GM19239 (cell line): ENCODE results near the gene CHADL.

Experiments used
- DNase-seq: peaks from one replicate; pipeline ENCODE4 v3.0.0; 2011; ENCODE audit warnings: low spot score; ENCODE audit not compliant: insufficient read length
- FAIRE-seq: peaks from 2 replicates; lab custom pipeline; 2011; peaks lifted over from hg19 to GRCh38; lab: Jason Lieb, UNC

CHADL gene

DNA sequence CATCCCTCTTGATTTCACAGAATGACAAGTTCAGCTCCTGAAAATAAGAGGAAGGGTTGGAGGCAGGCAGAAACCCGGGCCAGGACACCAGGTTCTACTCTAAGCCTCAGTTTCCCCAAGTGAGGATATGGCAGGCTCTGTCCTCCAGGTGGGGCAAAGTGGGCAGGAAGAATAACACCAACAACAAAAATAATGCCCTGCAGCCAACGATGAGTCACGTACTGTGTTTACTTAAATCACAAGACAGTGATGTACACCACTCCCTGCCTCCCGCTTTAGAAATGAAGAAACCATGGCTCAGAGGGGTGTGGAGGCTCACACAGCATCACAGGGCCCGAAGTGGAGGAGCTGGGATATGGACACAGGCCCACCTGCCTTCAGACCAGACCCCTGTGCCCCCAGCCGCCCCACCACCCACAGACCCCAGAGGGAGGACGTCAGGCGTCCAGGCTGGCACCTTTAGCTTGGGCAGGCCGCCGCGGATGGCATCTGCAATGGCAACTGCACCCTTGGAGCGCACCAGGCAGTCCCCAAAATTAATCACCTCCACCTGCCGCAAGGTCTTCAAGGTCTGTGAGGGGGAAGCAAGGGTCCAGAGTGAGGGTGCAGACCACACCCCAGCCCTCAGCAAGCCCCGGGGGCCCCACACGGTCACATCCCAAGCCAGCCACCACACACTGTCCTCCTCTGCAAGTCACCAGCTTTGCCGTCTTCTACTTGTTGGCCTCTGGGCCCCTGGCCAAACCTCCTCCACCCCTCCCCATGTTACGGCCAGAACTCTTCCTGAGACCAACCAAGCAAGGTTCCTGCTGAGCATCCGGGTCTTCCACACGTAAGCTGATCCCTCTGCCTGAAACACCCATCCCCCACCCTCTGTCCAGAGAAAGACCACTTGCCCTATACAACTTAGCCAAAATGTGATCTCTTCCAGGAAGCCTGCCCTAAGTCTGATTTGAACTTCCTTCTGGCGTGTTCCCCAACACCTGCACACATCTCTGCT is 15.8 kb upstream of the CHADL start:
- DNase-seq (no peak), FAIRE-seq (no peak)

DNA sequence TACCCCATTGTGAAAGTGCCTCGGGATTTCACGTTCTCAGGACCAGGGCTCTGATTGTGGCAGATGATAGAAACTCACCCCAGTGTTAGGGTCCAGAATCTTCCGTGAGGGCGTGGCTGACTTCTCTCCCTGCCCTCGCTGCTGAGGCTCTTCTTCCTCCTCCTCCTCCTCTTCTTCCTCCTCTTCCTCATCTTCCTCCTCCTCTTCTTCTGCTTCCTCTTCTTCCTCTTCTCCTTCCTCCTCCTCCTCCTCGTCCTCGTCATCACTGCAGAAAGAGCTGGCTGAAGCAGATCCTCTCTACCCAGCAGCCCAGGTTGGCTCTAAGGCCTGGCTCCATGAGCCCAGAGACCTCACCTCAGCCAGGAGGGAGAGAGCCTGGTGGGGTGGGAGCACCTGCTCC is 13.5 kb upstream of the CHADL start:
- DNase-seq (no peak), FAIRE-seq (no peak)

DNA sequence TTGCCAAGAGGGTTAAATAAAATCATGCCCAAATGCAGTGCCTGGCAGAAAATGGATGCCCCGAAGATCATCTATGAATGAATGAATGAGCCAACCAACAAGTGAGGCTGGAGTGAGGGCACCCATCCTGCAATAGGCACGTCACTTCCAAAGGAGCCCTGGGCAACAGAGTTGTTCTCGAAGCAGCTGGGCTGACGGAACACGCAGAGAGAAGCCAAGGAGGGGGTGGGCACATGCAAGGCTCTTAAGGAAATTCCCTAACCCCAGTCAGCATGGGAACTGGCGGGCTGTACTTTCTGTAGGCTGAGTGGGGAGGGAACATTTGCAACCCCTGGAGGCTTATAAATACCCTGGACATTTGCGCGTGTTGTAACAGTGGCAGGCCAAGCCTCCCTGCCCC is 11.6 kb upstream of the CHADL start:
- no peak for DNase-seq
- FAIRE-seq, result no peak

DNA sequence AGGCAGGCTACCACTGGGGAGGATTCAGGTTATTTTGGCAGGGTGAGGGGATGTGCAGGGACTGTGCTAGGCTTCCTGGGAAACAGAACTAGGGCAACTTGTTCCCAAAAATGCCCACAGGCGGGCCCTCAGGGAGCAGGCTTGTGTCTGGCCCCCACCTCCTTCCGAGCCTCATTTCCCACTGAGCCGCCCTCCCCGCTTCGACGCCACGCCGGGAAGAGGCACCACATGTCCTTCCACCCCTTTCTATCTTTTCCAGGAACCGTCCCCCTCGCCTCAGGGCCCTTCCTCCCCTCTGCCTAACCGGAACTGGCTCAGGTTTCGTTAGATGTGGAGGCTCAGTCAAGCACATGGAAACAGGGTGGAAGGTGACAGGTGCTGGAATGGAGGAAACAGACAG is 9.4 kb upstream of the CHADL start:
- DNase-seq, result no peak
- FAIRE-seq, result no peak

DNA sequence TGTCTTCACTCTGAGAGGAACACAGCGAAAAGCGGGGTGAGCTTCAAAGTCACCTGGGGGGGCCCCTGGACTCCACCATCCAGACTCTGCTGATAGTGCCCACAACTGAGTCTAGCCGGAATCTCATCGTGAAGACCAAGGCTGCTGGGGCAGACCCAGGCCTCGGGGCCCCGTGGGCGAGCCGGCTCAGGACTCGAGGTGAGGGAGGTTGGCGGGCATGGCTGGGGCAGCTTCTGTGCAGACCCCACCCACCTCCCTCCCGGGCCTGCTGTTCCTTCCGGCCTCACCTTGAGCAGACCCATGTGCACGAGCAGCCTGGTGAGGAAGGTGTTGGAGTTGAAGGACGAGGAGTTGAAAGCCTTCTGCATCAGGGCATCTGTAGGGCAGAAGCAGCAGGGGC is 8.7 kb upstream of the CHADL start:
- DNase-seq (no peak), FAIRE-seq (no peak)

DNA sequence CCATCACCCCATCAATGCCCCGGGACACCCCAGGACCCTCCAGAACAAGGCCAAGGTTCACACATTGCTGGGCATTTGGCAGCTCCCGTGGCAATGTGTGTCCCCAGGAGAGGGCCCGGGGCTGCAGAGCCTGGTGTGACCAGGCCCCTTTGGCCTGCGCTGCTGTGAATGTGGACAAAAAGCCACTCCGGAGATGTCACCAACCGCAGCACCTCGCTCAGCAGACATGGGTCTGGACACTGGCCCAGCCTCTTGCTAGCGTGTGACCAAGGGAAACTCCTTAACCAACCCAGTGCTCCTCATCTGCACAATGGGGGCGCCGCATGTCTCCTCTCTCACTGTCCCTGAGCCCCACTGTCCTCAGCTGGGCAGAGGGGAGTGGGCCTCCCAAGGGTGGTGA is 8.0 kb upstream of the CHADL start:
- FAIRE-seq (no peak), DNase-seq (no peak)

DNA sequence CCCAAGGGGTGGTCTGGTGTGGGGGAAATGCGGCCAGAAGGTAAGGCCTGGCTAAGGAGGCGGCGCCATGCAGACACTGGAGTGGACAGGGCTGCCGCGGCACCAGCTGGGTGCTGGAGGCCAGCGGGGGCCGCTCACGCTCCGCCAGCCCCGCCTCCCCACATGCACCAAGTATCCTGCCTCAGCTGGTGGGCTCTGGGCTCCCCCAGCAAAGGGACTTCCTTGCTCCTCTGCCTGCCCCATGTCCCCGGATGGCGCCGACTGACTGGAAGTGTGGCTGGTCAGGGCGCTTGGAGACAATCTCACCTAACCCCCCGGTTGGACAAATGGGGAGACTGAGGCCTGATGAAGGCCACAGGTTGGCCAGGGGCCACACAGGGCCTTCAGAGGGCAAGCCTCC is 7.6 kb upstream of the CHADL start:
- no peak for FAIRE-seq
- DNase-seq, result no peak

DNA sequence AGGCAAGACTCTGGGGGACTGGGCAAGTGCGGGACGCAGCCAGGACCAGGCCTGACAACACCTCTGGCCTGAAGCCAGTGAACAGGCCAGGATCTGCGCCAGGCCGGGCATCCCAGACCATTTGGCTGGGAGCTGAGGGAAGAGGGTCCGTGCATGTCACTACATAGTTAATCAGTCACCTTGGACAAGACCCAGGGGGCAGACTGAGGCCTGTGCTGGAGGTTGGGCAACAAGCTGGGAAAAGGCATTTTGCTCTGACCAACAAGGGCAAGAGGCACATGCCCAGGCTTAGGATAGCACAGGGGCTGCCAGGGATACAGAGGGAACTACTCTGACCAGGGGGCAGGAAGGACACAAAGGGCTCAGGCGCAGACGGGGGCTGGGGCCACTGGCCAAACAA is 7.0 kb upstream of the CHADL start:
- DNase-seq (no peak), FAIRE-seq (no peak)

DNA sequence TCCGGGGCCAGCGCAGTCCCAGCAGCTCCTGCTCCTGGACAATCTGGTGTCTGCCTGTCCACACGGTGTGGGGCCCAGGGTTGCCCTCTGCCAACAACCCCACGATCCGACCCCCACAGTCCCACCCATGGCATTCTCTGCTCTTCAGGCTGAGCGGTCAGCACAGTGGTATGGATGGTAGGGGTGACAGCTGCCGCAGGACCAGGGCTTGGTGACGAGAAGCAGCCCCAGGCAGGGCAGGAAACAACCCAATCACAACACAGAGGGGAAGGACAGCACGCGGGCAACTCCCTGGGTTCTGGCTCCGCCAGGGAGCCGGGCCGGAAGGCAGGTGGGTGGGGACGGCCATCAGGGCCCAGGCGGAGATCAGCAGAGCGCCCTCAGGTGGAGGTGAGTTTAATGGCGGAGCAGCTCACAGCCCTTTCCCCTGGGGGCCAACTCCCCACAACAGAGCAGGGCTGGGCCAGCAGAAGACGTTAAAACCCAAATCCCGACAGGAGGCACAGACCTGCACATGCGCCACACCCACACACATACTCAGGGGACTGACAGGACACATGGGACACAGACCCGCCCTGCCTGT is 5.3 kb upstream of the CHADL start:
- FAIRE-seq, result no peak
- DNase-seq, result no peak

DNA sequence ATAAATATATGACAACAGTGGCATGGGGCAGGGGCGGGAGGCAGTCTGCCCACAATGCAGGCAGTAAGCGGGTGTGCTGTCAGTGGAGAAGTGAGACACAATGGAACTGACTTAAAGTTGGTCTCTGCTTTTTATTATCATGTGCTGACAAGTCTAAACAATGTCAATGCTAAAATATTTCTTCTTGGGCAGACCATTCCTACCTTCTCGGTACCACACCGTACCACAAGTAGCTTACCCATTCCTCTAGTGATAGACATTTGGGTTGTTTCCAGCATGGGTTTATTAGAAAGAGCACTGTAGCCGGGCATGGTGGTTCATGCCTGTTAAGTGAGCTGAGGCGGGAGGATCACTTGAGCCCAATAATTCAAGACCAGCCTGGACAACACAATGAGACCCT is 2.6 kb upstream of the CHADL start:
- no peak for DNase-seq
- FAIRE-seq, result no peak

DNA sequence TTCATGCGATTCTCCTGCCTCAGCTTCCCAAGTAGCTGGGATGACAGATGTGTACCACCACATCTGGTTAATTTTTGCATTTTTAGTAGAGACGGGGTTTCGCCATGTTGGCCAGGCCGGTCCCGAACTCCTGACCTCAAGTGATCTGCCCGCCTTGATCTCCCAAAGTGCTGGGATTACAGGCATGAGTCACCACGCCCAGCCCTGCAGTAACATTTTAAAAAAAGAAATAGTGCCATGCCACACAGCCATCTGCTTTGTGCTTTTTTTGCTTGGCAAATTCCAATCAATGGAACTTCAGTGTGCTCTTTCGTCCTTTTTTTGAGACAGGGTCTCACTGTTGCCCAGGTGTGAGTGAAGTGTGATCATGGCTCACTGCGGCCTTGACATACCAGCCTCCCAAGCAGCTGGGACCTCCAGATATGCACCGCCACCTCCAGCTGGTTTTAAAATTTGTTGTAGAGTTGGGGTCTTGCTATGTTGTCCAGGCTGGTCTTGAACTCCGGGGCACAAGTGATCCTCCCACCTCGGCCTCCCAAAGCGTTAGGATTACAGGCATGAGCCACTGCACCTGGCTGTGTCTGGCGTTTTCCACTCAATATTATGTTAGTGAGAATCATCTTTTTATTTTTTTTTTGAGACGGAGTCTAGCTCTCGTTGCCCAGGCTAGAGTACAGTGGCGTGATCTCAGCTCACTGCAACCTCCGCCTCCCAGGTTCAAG is 1.8 kb upstream of the CHADL start:
- FAIRE-seq (no peak), DNase-seq (no peak)

DNA sequence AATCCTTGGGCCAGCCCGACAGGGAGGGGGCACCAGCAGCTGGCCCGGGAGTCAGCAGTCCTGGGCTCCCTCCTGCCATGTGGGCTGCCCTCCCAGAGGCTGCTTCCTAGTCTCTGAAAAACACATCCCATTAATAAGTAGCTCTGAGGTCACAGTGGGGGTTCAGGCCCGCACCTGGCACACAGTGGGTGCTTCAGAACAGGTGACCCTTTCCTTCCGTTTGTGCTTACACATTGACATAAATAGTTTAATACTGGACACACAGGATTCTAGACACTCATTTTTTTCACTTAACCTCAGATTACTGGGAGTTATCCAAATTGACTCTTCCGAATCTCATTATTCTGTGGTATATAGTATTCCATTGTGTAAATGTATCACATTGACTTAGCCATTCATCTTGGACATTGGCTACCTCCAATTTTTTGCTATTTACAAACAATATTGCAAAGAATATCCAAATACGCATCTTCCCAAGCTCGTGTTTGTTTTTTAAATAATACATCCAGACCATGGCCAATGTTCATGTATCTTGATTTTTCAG is 474 bp upstream of the CHADL start:
- no peak for DNase-seq
- FAIRE-seq, result no peak

DNA sequence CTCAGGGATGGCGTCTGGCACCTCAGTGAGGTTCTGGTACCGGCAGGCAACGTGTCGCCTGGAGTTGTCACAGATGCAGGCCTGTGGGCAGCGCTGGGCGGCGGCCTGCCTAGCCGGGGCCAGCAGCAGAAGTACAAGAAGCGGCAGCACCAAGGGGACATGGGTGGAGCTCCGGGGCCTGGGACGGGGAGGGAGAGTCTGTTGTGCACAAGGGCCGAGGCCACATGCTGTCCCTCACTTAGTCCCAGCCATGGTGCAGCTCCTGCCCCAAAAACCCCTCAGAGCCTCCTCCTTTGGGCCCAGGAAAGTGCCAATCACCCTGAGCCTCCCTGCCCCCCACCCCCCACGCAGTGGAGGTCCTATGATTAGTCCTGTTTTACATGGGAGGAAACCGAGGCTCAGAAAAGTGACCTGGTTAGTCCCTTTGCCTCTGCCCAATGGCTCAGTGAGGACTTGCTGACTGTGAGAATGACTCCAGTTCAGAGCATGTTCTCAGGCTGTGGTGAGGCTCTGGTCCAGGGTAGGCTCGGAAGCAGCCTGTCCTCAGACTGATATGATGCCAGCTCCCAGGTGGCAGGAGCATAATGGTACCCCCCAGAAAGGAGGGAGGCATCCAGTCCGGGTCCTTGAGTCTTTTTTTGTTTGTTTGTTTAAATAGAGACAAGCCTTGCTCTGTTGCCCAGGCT is 1.1 kb downstream of the CHADL start:
- DNase-seq (no peak), FAIRE-seq (no peak)

DNA sequence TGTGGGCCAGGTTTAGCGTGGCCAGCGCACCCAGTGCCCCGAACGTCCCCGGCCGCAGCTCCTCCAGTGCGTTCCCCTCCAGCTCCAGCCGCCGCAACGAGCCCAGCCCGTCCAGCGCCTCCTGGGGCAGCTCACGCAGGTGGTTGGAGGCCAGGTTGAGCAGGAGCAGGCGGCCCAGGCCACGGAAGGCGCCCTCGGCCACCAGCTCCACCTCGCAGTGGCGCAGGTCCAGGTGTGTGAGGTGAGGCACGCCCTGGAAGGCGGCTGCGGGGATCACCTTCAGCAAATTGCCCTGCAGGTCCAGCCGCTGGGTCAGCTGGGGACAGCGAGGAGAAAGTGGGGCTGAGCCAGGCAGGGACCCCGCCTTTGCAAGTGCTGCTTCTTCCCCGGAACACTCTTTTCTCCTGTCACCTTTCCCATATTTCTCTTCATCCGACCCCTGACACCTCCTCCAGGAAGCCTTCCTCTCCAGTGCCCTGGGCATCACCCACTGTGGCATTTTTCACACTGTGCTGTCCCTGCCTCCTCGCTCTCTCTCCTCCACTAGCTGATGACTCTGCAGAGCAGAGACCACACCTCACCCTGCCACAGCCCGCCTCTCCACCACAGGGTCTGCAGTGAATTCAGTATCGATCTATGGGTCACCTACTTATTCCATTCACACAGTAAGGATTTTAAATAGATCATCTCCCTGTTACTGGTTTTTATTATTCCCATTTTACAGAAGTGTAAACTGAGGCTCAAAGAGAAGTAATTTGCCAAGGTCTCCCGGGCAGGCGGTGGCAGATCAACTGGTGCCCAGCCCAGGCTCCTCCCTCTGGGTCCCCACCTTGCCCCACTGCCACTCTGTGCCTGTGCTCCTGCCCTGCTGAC is 1.9 kb downstream of the CHADL start:
- FAIRE-seq (no peak), DNase-seq (no peak)

DNA sequence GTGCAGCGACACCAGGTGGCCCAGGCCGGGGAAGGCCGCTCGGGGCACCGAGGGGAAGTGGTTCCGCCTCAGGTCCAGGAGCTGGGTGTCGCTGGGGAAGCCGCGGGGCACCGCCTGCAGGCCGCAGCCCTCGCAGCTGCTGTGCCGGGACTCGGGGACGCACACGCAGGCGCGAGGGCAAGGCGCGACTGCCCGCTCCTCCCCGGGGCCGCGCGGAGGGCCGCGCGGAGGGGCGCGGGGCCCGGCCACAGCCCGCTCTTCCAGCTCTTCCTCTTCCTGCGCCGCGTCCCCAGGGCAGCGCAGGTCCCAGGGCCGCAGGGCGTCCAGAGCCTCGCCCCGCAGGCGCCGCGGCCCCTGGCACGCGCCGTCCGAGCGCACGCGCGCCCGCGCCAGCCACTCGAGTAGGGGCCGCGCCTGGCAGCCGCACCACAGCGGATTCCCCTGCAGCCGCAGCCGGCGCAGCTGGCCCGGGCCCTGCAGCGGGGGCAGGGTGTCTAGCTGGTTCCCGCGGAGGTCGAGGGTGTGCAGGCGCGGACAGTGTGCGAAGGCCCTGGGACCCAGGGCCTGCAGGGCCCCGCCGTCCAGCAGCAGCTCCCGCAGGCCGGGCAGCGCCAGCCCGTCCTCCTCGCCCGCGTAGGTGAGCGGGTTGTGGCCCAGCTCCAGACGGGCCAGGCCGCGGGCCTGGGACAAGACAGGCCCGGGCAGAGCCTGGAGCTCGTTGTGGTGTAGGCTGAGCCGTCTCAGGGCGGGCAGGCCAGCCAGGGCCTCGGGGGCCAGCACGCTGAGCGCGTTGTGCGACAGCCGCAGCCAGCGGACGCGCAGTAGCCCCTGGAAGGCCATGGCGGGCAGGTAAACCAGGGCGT is 2.8 kb downstream of the CHADL start:
- DNase-seq (peak; percentile 97), FAIRE-seq (peak; percentile 84)

DNA sequence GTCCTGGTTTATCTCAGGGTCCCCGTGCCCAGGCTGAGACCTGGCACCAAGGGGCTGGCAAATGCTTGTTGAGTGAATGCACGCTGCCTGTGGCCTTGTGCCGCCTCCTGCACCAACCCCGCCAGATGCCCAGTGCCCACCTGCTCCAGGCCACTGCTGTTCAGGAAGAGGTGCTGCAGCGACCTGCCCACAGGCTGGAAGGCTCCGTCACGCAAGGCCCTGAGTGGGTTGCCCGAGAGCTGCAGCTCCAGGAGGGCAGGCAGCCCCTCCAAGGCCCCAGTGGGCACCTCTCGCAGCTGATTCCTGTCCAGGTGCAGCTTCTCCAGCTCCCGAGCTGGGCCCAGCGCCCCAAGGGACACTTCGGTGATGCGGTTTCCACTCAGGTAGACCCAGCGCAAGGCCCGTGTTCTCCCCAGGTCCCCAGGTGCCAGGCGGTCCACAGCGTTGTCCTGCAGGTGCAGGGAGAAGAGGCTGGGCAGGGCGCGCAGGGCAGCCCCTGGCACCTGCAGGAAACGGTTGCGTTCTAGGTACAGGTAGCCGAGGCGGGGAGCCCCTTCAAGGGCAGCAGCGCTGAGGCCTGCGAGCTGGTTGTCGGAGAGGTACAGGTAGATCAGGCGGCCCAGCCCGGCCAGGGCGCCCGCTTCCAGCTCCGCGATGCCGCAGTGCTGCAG is 3.6 kb downstream of the CHADL start:
- DNase-seq, result no peak
- no peak for FAIRE-seq

DNA sequence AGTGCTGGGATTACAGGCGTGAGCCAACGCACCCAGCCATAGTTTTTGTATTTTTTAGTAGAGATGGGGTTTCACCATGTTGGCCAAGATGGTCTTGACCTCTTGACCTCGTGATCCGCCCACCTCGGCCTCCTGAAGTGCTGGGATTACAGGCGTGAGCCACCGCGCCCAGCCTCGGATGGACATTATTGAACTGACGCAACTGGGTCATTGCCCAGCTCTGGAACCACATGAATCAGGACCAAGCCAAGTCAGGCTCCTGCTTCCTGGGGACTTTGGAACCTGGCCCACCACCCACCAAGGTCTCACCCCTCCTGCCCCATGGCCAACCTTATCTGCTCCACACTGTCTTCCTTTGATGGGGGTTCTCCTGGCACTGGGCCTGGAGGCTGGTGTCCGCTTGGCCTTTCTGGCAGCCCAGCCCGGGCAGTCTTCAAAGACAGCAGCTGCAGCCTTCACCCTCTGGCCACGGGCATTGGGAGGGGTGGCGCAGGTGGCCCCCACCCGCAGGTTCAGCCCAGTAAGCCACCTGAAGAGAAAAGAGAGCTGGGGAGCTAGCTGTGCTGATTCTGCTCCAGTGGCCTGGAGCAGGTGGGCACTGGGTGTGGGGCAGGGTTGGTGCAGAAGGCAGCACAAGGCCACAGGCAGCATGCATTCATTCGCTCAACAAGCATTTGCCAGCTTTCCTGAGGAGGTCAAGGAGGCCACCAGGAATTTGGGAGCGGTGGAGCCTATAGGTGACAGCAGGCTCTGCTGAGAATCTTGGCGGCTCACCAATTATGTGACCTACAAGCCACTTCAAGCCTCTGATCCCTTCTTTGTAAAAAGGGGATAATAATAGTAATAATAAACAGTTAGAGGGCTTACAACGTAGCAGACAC is 5.7 kb downstream of the CHADL start:
- DNase-seq (no peak), FAIRE-seq (no peak)
